Tibial nerve (tissue), 4 donors: ENCODE measurements around the gene FANK1. TPM values are rescaled to one million over a fixed set of nuclear protein-coding genes. Genes with fewer than 3 reads are reported as not detected.

Experiments used
- DNase-seq, 2 donors: peaks; one replicate each; pipeline ENCODE4 v3.0.0-alpha.2; 2019; ENCODE audit warnings: low spot score in 2 of 2
- H3K27ac ChIP-seq, 4 donors: fragments of 200-600 bp; sonication (generic) in 3 of 4; one replicate each; pipeline ENCODE4 v1.5.1; 2017 to 2019; ENCODE audit warnings: mild to moderate bottlenecking in 1 of 4
- H3K27me3 ChIP-seq, 2 donors: fragments of 200-600 bp; sonication (generic) in 1 of 2; one replicate each; pipeline versions ENCODE4 v1.5.1 to v1.6.0; 2017 to 2019
- H3K36me3 ChIP-seq, 3 donors: fragments of 200-600 bp; sonication (generic); one replicate each; pipeline ENCODE4 v1.5.1; 2018 to 2019
- H3K4me1 ChIP-seq, 4 donors: fragments of 200-600 bp; sonication (generic) in 3 of 4; one replicate each; pipeline ENCODE4 v1.5.1; 2017 to 2019
- H3K4me3 ChIP-seq, 4 donors: fragments of 200-600 bp; sonication (generic) in 3 of 4; one replicate each; pipeline ENCODE4 v1.5.1; 2017 to 2019; ENCODE audit warnings: mild to moderate bottlenecking in 1 of 4, moderate library complexity in 1 of 4
- H3K9me3 ChIP-seq, 4 donors: fragments of 200-600 bp; sonication (generic) in 3 of 4; one replicate each; pipeline ENCODE4 v1.5.1; 2017 to 2019
- CTCF ChIP-seq, 5 experiments: fragments of 200-600 bp in 3 of 5; fragments of 450-650 bp in 2 of 5; sonication (generic) in 3 of 5; IDR thresholded peaks; one replicate each; pipeline ENCODE4 v1.5.1; 2016 to 2019; ENCODE audit warnings: antibody characterized with exemption in 5 of 5, mild to moderate bottlenecking in 3 of 5, moderate library complexity in 2 of 5
- EP300 ChIP-seq, 2 donors: sonication (generic); formaldehyde crosslinking; IDR thresholded peaks; one replicate each; pipeline ENCODE4 v1.6.1; 2017; ENCODE audit warnings: antibody characterized with exemption in 2 of 2, mild to moderate bottlenecking in 1 of 2
- POLR2A ChIP-seq, 2 donors: fragments of 450-650 bp; IDR thresholded peaks; one replicate each; pipeline ENCODE4 v1.6.1; 2017; ENCODE audit warnings: antibody characterized with exemption in 2 of 2, mild to moderate bottlenecking in 2 of 2, moderate library complexity in 2 of 2
- WGBS, 2 donors: methylation state at CpG; one replicate each; pipeline ENCODE4 v1.1.5; 2018; 5-methylcytosine and 5-hydroxymethylcytosine counted together
- total RNA-seq, 4 donors: library from RNA; depleted of rRNA; stranded (reverse); fragments of >200 nt; gene quantifications; one replicate each; pipeline ENCODE4 v1.1.0, GENCODE V29; 2016

Gene FANK1
- total RNA-seq, 4 donors from 2014 or later: 0.59 to 6.6 (median 3.4) TPM

GRCh38 chr10:125865120-125865519 lies 31.2 kb upstream of the FANK1 start:
- WGBS, 2 donors: 77 to 79% methylated on average over 3 of the region's 3 CpGs
- Histone ChIP-seq H3K4me3 (no peak overlapping the region), H3K9me3 (no peaks in the 10 kb centered on the region), H3K4me1 (no peaks in the 10 kb centered on the region), H3K27me3 (no peaks in the 10 kb centered on the region), H3K36me3 (peaks cover 0 to 37% (median 5%) of the 10 kb centered on the region in 3 donors), H3K27ac (no peak overlapping the region)
- no peak for DNase-seq
- TF ChIP-seq CTCF (IDR thresholded peaks at IDR 0.05): no peak
- TF ChIP-seq EP300 (IDR thresholded peaks at IDR 0.05): no peak
- no peak for TF ChIP-seq POLR2A (IDR thresholded peaks at IDR 0.05)

DNA sequence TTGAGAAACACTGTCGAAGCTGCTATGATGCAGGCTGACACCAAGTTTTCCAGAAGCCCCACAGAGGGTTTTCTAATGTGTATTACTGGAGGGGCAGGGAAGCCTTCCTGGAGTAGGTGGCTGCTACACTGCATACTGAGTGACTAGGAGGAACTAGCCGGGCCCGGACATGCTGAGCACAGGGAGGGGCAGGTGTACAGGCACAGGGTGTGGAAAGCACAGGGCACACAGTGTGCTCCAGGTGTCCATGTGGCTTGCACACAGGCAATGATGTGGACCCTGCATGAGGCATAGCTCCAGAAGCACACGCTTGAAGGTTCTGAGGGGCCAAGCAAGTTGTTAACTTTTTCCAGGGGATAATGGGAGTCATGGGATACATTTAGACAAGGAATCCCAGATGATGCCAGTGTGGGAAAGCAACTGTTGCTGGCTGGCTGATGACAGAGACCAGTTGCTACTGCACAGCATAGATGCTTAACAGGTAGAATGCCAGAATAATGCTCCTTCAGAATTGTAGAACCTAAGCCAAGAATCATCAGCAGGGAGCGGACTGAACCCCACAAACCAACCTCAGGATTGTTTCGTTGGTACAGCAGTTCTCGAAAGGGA lies 29.8 kb upstream of the FANK1 start:
- DNase-seq: no peak
- H3K36me3 ChIP-seq: peaks cover 0 to 30% (median 5%) of the 10 kb centered on the region in 3 donors
- 91 to 93% methylated on average over 7 of the region's 7 CpGs for WGBS, 2 donors
- no peak for TF ChIP-seq CTCF (IDR thresholded peaks at IDR 0.05)
- H3K9me3 ChIP-seq: no peaks in the 10 kb centered on the region
- no peak overlapping the region for H3K4me3 ChIP-seq
- no peaks in the 10 kb centered on the region for H3K27me3 ChIP-seq
- no peaks in the 10 kb centered on the region for H3K4me1 ChIP-seq
- no peak overlapping the region for H3K27ac ChIP-seq

DNA sequence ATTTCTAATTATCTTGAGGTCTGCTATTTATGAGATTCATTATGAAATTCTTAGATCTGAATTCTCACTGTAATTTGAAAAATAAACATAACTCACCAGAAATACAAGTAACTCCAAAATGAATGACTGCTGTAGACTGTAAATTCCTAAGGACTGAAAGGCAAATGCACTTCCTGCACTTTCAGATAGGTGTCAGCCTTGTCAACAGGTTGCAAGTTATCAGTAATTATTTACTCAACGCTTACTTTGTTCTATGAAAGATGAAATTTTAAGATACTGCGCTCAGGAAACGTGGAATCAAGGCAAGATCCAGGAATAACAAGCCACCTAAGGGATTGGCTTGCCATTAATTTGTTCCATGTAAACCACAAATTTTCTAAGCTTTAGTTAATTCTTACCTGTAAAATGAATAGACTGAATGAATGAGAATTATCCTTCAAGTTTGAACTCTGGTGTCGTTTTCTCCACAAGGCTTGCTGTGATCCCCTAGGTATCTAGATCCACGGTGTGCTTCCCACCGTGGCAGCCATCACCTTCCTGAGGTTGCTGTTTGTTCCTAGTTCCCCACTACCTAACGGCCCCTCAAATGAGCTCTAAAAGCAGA lies 27.9 kb upstream of the FANK1 start:
- no peak overlapping the region for H3K4me3 ChIP-seq
- no peaks in the 10 kb centered on the region for H3K4me1 ChIP-seq
- peaks cover 0 to 30% (median 5%) of the 10 kb centered on the region in 3 donors for H3K36me3 ChIP-seq
- 54 to 55% methylated on average over 7 of the region's 7 CpGs for WGBS, 2 donors
- H3K27ac ChIP-seq: no peak overlapping the region
- peak in 1 of 2 donors; percentile 13 for DNase-seq
- H3K9me3 ChIP-seq: no peaks in the 10 kb centered on the region
- H3K27me3 ChIP-seq: no peaks in the 10 kb centered on the region
- no peak for TF ChIP-seq POLR2A (IDR thresholded peaks at IDR 0.05)
- TF ChIP-seq EP300 (IDR thresholded peaks at IDR 0.05): no peak
- TF ChIP-seq CTCF (IDR thresholded peaks at IDR 0.05): peak; percentile 38 to 78 (median 71)

DNA sequence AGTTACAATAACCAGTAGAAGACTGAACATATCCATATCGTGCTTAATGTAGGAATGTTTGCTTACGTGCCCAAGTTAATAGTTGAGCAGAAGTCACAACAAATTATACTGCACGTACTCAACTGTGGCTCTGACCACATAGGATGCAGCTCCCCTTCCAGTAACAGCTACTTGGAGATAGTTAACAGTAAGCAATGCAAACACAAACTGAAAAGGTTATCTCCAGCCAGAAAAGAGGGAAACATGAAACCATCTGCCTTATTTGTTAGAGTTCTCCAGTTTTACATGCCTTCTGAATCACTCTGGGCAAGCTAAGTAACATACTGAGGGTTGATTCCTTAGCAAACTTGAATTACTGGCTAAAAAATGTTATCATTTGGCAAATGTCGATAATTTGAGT lies 25.0 kb upstream of the FANK1 start:
- Histone ChIP-seq H3K9me3 (peaks cover 0 to 4% (median under 1%) of the 10 kb centered on the region in 4 donors), H3K27ac (no peak overlapping the region), H3K36me3 (peaks cover 0 to 28% (median 0%) of the 10 kb centered on the region in 3 donors), H3K4me1 (no peaks in the 10 kb centered on the region), H3K27me3 (no peaks in the 10 kb centered on the region), H3K4me3 (no peak overlapping the region)
- WGBS, 2 donors: 86 to 91% methylated on average over 4 of the region's 4 CpGs
- no peak for DNase-seq
- TF ChIP-seq EP300 (IDR thresholded peaks at IDR 0.05) (no peak), CTCF (IDR thresholded peaks at IDR 0.05) (no peak), POLR2A (IDR thresholded peaks at IDR 0.05) (no peak)

DNA sequence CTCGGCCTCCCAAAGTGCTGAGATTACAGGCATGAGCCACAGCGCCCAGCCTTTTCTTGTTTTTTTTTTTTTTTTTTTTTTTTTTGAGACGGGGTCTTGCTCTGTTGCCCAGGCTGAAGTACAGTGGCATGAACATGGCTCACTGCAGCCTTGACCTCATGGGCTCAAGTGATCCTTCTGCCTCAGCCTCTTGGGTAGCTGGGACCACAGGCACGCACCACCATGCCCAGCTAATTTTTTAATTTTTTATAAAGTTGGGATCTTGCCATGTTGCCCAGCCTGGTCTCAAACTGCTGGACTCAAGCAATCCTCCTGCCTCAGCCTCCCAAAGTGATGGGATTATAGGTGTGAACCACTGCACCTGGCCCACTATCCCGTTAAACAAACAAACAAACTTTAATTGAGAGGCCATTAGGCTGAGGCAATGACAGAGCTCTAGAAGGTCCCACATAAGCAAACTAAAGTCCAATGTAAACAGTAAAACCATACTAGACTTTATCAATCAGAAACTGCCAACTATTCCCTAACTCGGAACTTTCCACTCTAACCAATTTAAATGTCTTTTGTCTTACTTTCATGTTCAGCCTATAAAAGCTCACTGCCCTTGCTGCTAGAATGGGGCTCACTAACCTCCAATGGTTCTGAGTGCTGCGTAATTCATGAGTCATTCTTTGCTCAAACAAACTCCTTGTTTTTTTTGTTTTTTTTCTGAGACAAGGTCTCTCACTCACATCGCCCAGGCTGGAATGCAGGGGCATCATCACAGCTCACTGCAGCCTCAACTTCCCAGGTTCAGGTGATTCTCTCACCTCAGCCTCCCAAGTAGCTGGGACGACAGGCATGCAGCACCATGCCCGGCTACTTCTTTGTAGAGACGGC lies 17.2 kb upstream of the FANK1 start:
- H3K4me1 ChIP-seq: no peaks in the 10 kb centered on the region
- no peak for DNase-seq
- peaks cover 0 to 9% (median 2%) of the 10 kb centered on the region in 4 donors for H3K9me3 ChIP-seq
- H3K36me3 ChIP-seq: peaks cover 0 to 64% (median 0%) of the 10 kb centered on the region in 3 donors
- no peak overlapping the region for H3K27ac ChIP-seq
- no peak overlapping the region for H3K4me3 ChIP-seq
- TF ChIP-seq EP300 (IDR thresholded peaks at IDR 0.05): no peak
- no peak for TF ChIP-seq POLR2A (IDR thresholded peaks at IDR 0.05)
- TF ChIP-seq CTCF (IDR thresholded peaks at IDR 0.05): no peak
- WGBS, 2 donors: 89 to 93% methylated on average over 11 of the region's 11 CpGs
- H3K27me3 ChIP-seq: no peaks in the 10 kb centered on the region
